ENCODE measurements around the gene RTF1.
"Not testable (repeated sequence)": the region's sequence is repeated elsewhere in the genome, so short reads cannot be mapped to it uniquely, and the experiment has no call there.

The RTF1 gene

DNA sequence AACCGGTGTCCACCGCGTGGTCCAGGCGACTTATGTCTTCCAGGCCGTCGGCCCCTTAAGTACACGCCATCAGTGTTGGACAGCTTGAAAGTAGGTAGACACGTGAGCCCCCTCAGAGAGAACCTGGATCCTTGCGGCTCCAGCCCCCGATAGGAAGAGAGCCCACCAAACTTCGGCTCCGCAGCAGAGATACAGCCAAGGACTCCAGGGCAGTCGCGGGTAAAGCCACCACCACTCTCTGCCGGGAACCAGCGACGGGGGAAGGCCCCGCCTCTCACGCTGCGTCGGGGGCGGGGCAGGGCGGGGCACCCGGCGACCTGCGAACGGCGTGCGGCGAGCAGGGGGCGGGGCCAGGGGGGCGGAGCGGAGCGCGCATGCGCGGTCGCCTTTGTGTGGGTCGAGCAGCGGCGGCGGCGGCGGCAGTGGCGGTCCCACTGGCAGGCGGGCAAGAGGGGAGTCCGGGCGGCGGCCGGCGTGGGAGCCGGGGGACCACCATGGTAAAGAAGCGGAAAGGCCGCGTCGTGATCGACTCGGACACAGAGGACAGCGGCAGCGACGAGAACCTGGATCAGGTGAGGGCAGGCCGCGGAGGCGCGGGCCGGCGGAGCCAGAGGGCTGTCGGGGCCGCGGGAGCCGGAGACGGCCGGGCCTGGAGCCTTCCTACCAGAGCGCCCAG, at the start of gene RTF1:
TSS of gene RTF1 (plus strand) at position 354 of the 676 bp plus-strand sequence. CDS start at position 375, 21 bp downstream.
- peak; percentile 98 to 99 for DNase-seq

DNA sequence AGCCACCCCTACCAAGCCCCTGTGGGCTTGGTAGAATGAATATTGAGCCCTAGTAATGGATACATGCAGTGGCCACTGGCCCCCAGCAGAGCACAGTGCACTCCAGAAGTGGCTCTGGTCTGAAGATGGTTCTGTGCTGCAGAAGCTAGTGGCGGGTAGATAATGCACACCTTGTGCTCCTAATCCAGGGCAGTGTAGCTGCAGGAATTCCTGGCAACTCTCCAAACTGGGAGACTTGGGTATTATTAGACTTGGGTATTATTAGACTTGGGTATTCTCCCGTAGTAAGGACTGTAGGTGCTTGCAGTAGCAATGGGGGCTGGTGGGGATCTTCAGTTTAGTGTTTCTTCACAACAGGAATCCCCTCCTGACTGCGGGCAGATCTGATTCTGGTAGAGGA, 49.5 kb upstream of the RTF1 start:
- DNase-seq, result no peak

DNA sequence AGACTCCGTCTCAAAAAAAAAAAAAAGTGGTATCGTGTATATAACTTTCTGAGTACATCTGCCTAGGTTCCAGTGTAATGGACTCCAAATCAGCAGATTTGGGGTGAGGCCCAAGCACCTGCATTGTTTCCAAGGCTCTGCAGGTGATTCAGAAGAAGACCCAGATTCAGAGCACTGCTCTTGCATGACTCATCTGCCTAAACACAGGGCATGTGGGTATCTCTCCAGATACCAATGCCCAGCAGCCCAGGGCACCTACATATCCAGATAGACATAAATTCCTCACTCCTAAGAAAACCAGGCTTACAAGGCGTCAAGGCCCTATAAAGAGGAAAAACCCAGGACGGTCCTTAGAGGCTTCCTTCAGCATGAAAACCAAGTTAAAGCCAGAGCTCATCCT, 38.9 kb upstream of the RTF1 start:
- DNase-seq, result no peak

- not testable (repeated sequence) for DNase-seq
Observed at GRCh38 chr15:41383974-41384749, 32.7 kb upstream of the RTF1 start.

GRCh38 chr15:41387646-41388045, 29.2 kb upstream of the RTF1 start:
- no peak for DNase-seq

- DNase-seq, result no peak
Observed at GRCh38 chr15:41392659-41393058, 24.2 kb upstream of the RTF1 start.

- no peak for DNase-seq
Observed at GRCh38 chr15:41394924-41395323, 22.0 kb upstream of the RTF1 start.

GRCh38 chr15:41396111-41396510, 20.8 kb upstream of the RTF1 start:
- DNase-seq, result no peak

DNA sequence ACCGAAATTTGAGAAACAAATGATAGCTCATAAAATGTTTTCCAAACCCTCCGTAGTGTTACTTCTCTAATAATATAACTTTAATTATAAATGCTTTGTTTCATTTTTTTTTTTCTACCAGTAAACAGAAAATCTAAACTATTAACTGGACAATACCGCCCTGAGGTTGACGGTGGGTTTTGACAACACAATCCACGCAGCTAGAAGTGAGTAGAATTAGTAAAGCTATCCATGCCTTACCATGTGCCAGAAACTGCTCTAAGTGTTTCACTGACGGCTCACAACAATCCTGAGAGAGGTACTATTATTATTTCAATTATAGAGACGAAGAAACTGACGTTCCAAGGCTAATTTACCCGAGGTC, 15.0 kb upstream of the RTF1 start:
- no peak for DNase-seq

DNA sequence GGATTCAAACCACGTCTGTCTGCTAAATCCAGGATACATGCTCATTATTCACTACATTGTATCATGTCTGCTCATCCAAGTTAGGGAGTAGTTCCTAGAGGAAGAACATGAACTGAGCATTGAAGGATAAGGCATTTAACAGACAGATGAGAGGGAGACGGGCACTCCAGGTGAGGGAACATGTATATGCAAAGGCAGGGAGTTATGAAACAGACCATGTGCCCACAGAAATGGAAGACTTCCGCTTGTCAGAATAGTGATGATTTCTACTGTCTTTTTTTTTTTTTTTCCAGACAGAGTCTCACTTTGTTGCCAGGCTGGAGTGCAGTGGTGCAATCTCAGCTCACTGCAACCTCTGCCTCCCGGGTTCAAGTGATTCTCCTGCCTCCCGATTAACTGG, 9.6 kb upstream of the RTF1 start:
- no peak for DNase-seq

DNA sequence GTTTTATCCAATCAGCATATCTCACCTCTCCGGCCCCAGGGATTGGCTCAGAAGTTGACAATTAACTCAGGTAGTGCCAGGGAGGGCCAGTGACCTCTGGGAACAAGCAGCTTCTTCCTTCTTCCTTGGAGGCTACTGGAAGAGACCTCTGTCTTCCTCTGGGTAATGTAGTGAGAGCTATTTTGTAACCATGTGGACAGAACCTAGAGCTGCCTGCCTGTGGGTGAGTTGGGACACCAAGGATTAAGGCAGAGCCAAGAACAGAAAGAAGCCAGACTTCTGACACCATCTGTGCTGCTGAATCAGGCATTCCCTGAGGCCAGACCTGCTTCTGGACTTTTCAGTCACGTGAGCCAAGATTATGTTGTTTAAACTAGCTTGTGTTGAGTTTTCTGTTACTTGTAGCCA, 8.7 kb upstream of the RTF1 start:
- DNase-seq, result no peak

- no peak for DNase-seq
Observed at GRCh38 chr15:41411031-41411430, 5.9 kb upstream of the RTF1 start.

DNA sequence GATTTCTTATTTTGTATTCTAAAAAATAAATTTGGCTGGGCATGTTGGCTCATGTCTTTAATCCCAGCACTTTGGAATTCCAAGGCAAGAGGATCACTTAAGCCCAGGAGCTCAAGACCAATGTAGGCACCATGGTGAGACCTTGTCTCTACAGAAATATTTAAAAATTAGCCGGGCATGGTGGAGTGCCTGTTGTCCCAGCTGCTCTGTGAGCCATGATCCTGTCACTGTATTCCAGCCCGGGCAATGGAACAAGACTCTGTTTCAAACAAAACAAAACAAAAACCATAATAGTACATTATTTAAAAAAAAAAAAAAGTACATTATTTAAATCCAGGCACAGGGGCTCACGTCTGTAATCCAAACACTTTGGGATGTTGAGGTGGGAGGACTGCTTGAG, 5.5 kb upstream of the RTF1 start:
- no peak for DNase-seq

- DNase-seq, result no peak
Observed at GRCh38 chr15:41416128-41416741, 660 bp upstream of the RTF1 start.

DNA sequence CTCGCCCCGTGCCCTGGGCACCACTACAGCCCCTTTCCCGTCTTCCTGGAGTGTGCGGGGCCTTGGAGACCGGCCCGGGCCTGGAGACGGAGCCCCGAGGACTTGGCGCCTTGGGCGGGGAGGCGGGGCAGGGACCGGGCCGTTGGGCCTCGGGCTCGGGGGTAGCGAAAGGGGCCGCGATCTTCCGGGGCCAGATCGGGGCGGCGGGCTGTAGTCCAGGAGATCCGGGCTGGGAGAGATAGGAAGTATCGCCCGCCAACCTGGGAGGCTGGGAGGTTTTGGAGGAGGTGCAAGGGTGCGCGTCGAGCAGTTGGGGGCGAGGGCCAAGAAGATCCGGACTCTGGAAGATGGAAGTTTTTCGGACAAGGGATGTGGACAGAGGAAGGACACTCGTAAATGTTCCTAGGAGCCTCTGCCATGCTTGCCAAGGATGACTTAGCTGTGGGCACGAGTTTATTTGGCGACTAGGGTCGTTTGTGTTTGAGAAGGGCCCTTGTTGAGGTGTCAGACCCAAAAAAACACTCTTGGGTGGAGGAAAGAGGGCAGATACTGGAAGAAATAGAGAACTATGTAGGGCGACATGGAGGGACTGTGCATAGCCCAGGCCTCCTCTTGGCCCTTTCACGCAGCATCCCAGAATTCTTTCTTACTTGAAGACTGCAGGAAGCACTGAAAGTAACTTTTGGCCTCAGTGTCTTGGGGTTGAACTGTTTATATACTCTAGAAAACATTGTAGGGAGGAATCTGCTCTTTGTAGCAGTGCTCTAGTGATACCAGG, 712 bp downstream of the RTF1 start:
- DNase-seq, result peak; percentile 18 to 32

DNA sequence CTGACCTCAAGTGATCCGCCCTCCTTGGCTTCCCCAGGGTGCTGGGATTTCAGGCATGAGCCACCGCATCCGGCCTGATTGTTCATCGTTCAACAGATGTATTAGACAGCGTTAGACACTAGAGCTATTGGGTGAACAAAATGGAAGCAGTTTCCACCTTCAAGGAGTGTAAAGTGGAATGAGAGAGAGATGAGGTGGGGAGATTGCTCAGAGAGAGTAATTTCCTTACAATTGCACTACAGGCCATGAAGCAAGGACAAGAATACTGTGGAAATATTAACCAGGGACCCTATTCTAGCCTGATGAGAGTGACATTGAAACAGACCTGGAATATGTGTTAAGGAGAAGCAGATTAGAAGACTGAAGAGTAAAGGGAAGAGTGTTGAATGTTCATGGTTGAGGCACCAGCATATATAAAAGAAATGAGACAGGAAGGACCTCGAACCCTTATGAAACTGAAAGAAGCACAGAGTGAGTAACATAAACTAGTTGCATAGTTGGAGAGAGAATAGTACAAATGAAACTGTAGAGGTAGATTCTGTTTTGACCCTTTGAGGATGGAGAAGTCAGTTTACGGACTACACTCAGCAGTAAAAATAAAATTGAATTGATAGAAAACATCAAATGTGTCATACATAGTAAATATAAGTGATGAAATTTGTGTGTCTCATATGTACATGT, 7.2 kb downstream of the RTF1 start:
- DNase-seq, result no peak

GRCh38 chr15:41424809-41425208, 7.9 kb downstream of the RTF1 start:
- DNase-seq, result no peak

- not testable (repeated sequence) for DNase-seq
Observed at GRCh38 chr15:41425907-41426306, 9.0 kb downstream of the RTF1 start.

GRCh38 chr15:41429003-41429890, 12.4 kb downstream of the RTF1 start:
- no peak for DNase-seq

DNA sequence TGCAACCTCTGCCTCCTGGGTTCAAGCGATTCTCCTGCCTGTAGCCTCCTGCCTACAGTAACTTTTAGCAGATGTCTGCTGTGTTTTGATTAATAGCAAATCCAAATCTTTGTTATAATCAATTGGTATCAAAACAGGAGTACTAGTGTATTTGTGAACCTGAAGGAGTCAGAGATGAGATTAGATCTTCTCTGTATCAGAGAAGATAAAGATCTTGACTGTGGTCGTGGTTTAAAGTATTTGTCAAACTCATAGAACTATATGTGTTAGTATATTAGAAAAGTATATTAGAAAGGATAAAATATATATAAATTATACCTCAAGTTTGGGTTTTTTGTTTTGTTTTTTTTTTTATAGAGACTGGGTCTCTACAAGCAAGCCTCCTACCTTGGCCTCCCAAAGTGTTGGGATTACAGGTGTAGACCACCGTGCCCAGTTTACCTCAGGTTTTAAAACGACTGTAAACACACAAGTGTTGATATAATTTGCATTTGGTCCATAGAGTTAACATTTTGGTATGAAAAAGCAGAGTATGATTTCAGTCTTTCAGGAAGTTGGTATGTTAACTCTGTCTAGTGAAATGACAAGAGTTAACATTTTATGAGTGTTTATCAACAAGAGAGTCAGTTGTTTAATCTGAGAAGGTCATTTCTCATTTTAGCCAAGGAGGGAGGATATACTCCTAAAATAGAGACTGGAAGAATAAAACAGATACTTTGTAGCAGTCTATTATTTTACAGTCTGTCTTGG, 18.3 kb downstream of the RTF1 start:
- DNase-seq, result no peak

- DNase-seq, result no peak
Observed at GRCh38 chr15:41437448-41437847, 20.6 kb downstream of the RTF1 start.

Measured in stimulated activated CD4-positive, alpha-beta T cell treated with anti-CD3 and anti-CD28 coated beads, Interleukin-2, amount 100 ng/mL, for 48 hours (primary cell).